ENCODE data around the gene TMC3. TPM values are rescaled to one million over a fixed set of nuclear protein-coding genes. Genes with fewer than 3 reads are reported as not detected.

Gene TMC3
- total and polyA plus RNA-seq, 8 donors, result under 0.01 to 0.92 (median 0.03) TPM; not detected in 5

- intact Hi-C loops (cut with DNase I; ENCODE audit: low total_unique reads), result no loop called here
- H3K4me3 ChIP-seq, result no peak overlapping the region
- H3K9me3 ChIP-seq, result no peaks in the 10 kb centered on the region
- no peaks in the 10 kb centered on the region for H3K4me1 ChIP-seq
- H3K27me3 ChIP-seq, result no peaks in the 10 kb centered on the region
- TF ChIP-seq CTCF (IDR thresholded peaks at IDR 0.05), result no peak
- TF ChIP-seq POLR2A (IDR thresholded peaks at IDR 0.05), result no peak
- no peak for TF ChIP-seq POLR2AphosphoS5 (IDR thresholded peaks at IDR 0.05)
- no peak for TF ChIP-seq EP300 (IDR thresholded peaks at IDR 0.05)
- DNase-seq, result peak in 1 of 2 donors; percentile 76
- H3K27ac ChIP-seq, result peak overlapping the region in 1 of 5 donors; percentile 46
- WGBS, 5 donors, result 51 to 74% (median 62%) methylated on average over 8 of the region's 8 CpGs
- no peaks in the 10 kb centered on the region for H3K36me3 ChIP-seq
Observed at GRCh38 chr15:81338170-81339007, 35.6 kb downstream of the TMC3 start.

- Histone ChIP-seq H3K4me3 (no peak overlapping the region), H3K27me3 (no peaks in the 10 kb centered on the region), H3K36me3 (no peaks in the 10 kb centered on the region), H3K4me1 (no peaks in the 10 kb centered on the region), H3K27ac (peak overlapping the region in 1 of 5 donors; percentile 46), H3K9me3 (no peaks in the 10 kb centered on the region)
- no peak for TF ChIP-seq POLR2AphosphoS5 (IDR thresholded peaks at IDR 0.05)
- no peak for TF ChIP-seq CTCF (IDR thresholded peaks at IDR 0.05)
- TF ChIP-seq EP300 (IDR thresholded peaks at IDR 0.05), result no peak
- TF ChIP-seq POLR2A (IDR thresholded peaks at IDR 0.05), result no peak
- 66 to 84% (median 81%) methylated on average over 9 of the region's 9 CpGs for WGBS, 5 donors
- intact Hi-C loops (cut with DNase I; ENCODE audit: low total_unique reads), result no loop called here
- DNase-seq, result peak in 1 of 2 donors; percentile 26
Observed at GRCh38 chr15:81337713-81338157, 36.3 kb downstream of the TMC3 start.

- 82 to 91% (median 88%) methylated on average over 3 of the region's 3 CpGs for whole genome bisulfite sequencing, 5 donors
- no peak for DNase-seq
- intact Hi-C loops (cut with DNase I; ENCODE audit: low total_unique reads), result no loop called here
- TF ChIP-seq POLR2AphosphoS5 (IDR thresholded peaks at IDR 0.05) (no peak), POLR2A (IDR thresholded peaks at IDR 0.05) (no peak), CTCF (IDR thresholded peaks at IDR 0.05) (no peak), EP300 (IDR thresholded peaks at IDR 0.05) (no peak)
- Histone ChIP-seq H3K27ac (peak overlapping the region in 1 of 5 donors; percentile 46), H3K4me1 (no peaks in the 10 kb centered on the region), H3K4me3 (no peak overlapping the region), H3K9me3 (no peaks in the 10 kb centered on the region), H3K36me3 (no peaks in the 10 kb centered on the region), H3K27me3 (no peaks in the 10 kb centered on the region)
Observed at GRCh38 chr15:81337241-81337640, 36.8 kb downstream of the TMC3 start.

GRCh38 chr15:81336568-81336967 lies 37.4 kb downstream of the TMC3 start:
- no peaks in the 10 kb centered on the region for H3K9me3 ChIP-seq
- H3K27me3 ChIP-seq, result no peaks in the 10 kb centered on the region
- DNase-seq, result no peak
- TF ChIP-seq POLR2A (IDR thresholded peaks at IDR 0.05) (no peak), POLR2AphosphoS5 (IDR thresholded peaks at IDR 0.05) (no peak), CTCF (IDR thresholded peaks at IDR 0.05) (peak in 1 of 7 experiments; percentile 7), EP300 (IDR thresholded peaks at IDR 0.05) (no peak)
- H3K4me3 ChIP-seq, result no peak overlapping the region
- H3K4me1 ChIP-seq, result no peaks in the 10 kb centered on the region
- H3K36me3 ChIP-seq, result no peaks in the 10 kb centered on the region
- intact Hi-C loops (cut with DNase I; ENCODE audit: low total_unique reads), result no loop called here
- WGBS, 5 donors, result 83 to 91% (median 86%) methylated on average over 4 of the region's 4 CpGs
- no peak overlapping the region for H3K27ac ChIP-seq

Data from stomach (tissue), 9 donors.